AG10803 (cell line): ENCODE data around the gene MYO16.

Experiments used
- DNase-seq: peaks from one replicate; pipeline ENCODE4 v3.0.0; 2010; ENCODE audit warnings: low read depth
- H3K4me3 ChIP-seq: 2 replicates; pipeline ENCODE4 v1.5.1; 2011; ENCODE audit warnings: mild to moderate bottlenecking, low read length, control low read depth
- TF ChIP-seq, protein P1 (sequence below): conservative IDR thresholded peaks from 2 replicates; pipeline ENCODE4 v1.5.1; 2011; ENCODE audit warnings: mild to moderate bottlenecking, low read length, control low read depth, inconsistent platforms

MYO16 gene

DNA sequence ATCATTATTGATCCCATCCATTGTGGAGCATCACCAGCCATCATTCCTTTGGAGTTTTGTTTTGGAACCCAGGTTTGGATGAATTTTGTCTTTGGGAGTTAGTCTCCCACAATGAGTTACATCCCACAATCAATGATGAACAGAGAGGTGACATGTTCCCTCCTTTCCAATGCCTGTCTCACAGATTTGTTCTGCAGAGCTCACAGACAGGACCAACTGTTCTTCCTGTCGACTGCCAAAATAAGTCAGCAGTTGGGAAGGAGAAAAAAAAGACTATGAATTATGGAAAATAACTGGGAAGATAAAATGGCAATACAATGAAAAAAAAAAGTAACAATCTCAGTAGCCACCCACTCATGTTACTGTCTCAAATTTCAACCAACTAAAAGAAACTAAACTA, 489.1 kb downstream of the MYO16 start:
- H3K4me3 ChIP-seq = no peak overlapping the region
- TF ChIP-seq, protein P1, sequence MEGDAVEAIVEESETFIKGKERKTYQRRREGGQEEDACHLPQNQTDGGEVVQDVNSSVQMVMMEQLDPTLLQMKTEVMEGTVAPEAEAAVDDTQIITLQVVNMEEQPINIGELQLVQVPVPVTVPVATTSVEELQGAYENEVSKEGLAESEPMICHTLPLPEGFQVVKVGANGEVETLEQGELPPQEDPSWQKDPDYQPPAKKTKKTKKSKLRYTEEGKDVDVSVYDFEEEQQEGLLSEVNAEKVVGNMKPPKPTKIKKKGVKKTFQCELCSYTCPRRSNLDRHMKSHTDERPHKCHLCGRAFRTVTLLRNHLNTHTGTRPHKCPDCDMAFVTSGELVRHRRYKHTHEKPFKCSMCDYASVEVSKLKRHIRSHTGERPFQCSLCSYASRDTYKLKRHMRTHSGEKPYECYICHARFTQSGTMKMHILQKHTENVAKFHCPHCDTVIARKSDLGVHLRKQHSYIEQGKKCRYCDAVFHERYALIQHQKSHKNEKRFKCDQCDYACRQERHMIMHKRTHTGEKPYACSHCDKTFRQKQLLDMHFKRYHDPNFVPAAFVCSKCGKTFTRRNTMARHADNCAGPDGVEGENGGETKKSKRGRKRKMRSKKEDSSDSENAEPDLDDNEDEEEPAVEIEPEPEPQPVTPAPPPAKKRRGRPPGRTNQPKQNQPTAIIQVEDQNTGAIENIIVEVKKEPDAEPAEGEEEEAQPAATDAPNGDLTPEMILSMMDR = no peak
- DNase-seq = no peak

DNA sequence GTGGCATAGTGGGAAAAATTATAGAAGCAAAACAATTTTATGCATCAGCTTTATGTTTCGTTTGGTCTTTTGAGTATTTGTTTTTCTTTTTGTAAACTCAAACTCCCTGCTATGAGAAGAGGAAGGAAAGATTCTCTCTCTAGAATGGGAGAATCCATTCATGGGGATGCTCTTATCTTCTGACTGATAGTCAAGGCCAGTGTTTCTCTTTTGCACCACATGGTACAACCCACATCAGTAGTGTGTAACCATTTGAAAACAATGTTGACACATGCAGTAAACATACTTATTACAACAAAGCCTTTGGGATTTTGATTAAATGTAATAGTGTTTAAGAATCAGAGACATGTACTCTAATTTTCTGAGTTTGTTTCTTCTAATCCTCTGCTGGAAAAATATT, 490.5 kb downstream of the MYO16 start:
- no peak for DNase-seq
- TF ChIP-seq, protein P1 = no peak
- H3K4me3 ChIP-seq = no peak overlapping the region

DNA sequence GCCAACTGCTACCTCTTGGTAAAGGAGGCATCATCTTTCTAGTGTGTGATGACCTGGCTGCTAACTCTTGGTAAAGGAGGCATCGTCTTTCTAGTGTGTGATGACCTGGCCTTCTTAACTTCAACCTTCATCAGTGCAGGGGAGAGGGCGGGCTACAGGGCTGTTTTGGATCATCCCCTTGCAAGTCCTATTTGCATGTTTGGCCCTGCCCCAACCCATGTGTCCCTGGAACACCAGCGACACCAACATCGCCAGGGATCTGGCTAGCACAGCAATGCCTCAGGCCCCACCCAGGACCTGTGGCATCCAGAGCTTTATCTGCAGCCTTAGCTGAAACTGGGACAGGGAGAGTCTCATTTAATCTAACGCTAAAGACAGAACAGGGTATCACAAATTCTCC, 492.4 kb downstream of the MYO16 start:
- no peak for DNase-seq
- TF ChIP-seq, protein P1 = no peak
- no peak overlapping the region for H3K4me3 ChIP-seq

DNA sequence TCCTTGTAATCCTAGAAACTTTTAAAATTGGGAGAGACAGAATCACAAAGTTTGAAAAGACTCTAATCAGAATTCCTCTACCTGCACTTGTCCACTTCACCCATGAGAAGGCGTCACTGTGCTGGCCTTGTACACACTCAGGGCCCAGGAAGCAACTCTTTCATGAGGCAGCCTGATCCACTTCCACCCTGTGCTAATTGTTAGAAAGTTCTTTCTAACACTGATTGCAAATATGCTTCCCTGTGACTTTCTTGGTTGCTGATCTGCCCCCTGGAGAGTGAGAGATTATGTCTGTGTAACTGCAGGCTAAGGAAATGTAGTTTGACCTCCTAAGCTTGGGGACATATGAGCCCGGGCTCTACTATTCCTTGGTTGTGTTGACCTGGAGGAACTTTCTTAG, 494.6 kb downstream of the MYO16 start:
- DNase-seq = no peak
- H3K4me3 ChIP-seq = no peak overlapping the region
- TF ChIP-seq, protein P1 = no peak

DNA sequence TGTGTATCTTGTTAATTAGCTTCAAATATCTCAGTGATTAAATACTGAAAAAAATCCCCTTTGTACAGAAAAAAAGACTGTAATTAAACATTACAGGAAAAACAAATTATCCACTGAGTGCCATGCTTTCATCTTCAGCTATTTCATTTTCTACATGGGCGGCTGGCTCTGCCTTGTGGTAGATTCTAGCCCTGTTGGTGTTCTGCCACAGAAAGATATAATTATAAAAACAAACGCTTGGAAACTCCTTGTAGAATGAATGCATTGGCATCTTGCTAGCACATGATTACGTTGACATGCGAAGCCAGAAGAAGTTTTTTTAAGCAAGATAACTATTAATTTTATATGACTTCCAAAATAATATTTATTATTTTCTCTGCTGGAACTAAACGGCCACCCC, 496.8 kb downstream of the MYO16 start:
- no peak overlapping the region for H3K4me3 ChIP-seq
- no peak for DNase-seq
- TF ChIP-seq, protein P1 = no peak

DNA sequence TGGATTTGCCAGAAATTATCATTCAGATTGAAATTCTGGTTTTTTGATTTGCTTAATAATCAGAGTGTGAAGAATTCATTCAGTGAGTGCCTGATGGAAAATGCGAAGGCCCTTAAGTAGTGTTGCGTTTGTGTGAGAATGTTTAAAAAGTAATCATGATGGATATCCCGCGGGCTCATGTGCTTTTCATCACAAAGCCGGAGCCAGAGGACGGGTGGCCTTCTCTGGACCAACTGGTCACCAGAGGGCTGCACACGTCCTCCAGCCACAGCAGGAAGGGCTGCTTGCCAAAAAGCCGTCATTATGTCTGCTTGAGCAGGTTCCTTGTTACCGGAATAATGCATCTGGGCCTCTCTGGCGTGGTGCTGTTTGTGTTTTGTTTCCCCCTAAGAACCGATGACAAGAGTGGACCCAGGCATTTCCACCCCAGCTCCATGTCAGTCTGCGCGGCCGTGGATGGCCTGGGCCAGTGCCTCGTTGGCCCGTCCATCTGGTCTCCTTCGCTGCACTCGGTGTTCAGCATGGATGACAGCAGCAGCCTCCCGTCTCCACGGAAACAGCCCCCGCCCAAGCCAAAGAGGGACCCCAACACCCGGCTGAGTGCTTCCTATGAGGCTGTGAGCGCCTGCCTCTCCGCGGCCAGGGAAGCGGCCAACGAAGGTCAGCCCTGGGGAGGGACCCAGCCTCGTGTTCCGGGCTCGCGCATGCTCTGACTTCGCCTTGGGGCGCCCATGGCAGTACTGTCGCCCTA, 497.7 kb downstream of the MYO16 start:
- TF ChIP-seq, protein P1 = no peak
- no peak for DNase-seq
- H3K4me3 ChIP-seq = no peak overlapping the region

DNA sequence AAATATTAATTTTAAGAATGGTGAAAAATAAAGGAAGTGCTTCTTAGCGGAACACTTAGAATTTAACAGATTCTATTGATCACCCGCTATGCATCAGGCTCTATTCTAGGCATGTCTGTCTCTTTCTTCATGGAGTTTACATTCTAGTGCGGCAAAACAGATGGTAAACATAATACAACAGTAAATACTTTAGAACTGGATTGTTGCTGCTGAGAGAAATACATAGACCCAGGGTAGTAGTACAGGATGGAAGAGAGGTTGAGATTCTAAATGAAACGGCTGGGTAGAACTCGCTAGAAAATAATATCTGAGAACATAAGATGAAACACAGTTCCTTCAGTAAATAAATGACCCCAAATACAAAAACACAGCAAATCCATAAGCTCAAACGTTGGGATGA, 498.7 kb downstream of the MYO16 start:
- TF ChIP-seq, protein P1 = no peak
- H3K4me3 ChIP-seq = no peak overlapping the region
- no peak for DNase-seq
